ENCODE data around the gene ZBTB3. TPM values are rescaled to one million over a fixed set of nuclear protein-coding genes. Genes with fewer than 3 reads are reported as not detected.
A peak's percentile ranks its signal among the peaks of the same experiment; 100 is the strongest.

Gene ZBTB3
- total and polyA plus RNA-seq, 2 of the 13 experiments (the other 11 are each of a cell fraction or from before 2014, with no cell fraction given) = 3.4 to 5.2 TPM

- peak; percentile 95 for TF ChIP-seq ZNF616 (CRISPR knock-in tag; IDR thresholded peaks at IDR 0.05; ENCODE audit: low read depth)
- no peak for TF ChIP-seq THYN1 (CRISPR knock-in tag; IDR thresholded peaks at IDR 0.05; ENCODE audit: borderline replicate concordance, low read depth)
- TF ChIP-seq BCLAF1 (IDR thresholded peaks at IDR 0.05) = no peak
- TF ChIP-seq ZNF513 (CRISPR knock-in tag; conservative IDR thresholded peaks at IDR 0.05) = 0 out of 2 replicates have a peak, but pooled peaks have one; percentile 75
- peak; percentile 81; the same call in 1 of the 2 replicates for TF ChIP-seq HINFP (CRISPR knock-in tag; IDR thresholded peaks at IDR 0.05; ENCODE audit: low read depth)
- TF ChIP-seq ZNF580 (CRISPR knock-in tag; IDR thresholded peaks at IDR 0.05; ENCODE audit: borderline replicate concordance, low read depth) = peak; percentile 87; the same call in 1 of the 2 replicates
- peak; percentile 70; the same call in 1 of the 2 replicates for TF ChIP-seq ELF3 (CRISPR knock-in tag; IDR thresholded peaks at IDR 0.05)
- TF ChIP-seq NFE2L2 (IDR thresholded peaks at IDR 0.05; ENCODE audit: low read length) = no peak
- TF ChIP-seq EEA1 (CRISPR knock-in tag; IDR thresholded peaks at IDR 0.05; ENCODE audit: borderline replicate concordance) = peak; percentile 89; the same call in 1 of the 2 replicates
- no peak for TF ChIP-seq LCORL (IDR thresholded peaks at IDR 0.05)
- TF ChIP-seq LCORL (CRISPR knock-in tag; IDR thresholded peaks at IDR 0.05) = peak; percentile 79; the same call in 1 of the 2 replicates
- no peak for TF ChIP-seq DDIT3 (CRISPR knock-in tag; IDR thresholded peaks at IDR 0.05)
- peak; percentile 51; the same call in 1 of the 2 replicates for TF ChIP-seq AKAP8 (CRISPR knock-in tag; IDR thresholded peaks at IDR 0.05)
- peak; percentile 37; the same call in 1 of the 2 replicates for TF ChIP-seq MYNN (CRISPR knock-in tag; IDR thresholded peaks at IDR 0.05; ENCODE audit: low read depth)
- TF ChIP-seq ZGPAT (CRISPR knock-in tag; IDR thresholded peaks at IDR 0.05) = peak; percentile 80
- TF ChIP-seq MATR3 (CRISPR knock-in tag; IDR thresholded peaks at IDR 0.05) = no peak
- no peak for TF ChIP-seq ZNF224 (CRISPR knock-in tag; IDR thresholded peaks at IDR 0.05)
- no peak; the same call in 1 of the 2 replicates for TF ChIP-seq ZNF337 (CRISPR knock-in tag; IDR thresholded peaks at IDR 0.05; ENCODE audit: borderline replicate concordance, low read depth)
- peak; percentile 94 for TF ChIP-seq ZNF891 (CRISPR knock-in tag; IDR thresholded peaks at IDR 0.05)
- TF ChIP-seq ZFX (CRISPR knock-in tag; IDR thresholded peaks at IDR 0.05; ENCODE audit: low read depth) = peak; percentile 96
- TF ChIP-seq ZNF660 (CRISPR knock-in tag; IDR thresholded peaks at IDR 0.05; ENCODE audit: borderline replicate concordance, low read depth) = no peak
- no peak; the same call in 1 of the 2 replicates for TF ChIP-seq TGIF2 (CRISPR knock-in tag; IDR thresholded peaks at IDR 0.05)
Measured at GRCh38 chr11:62727165-62727871, 26.6 kb downstream of the ZBTB3 start, which contains the start of gene HNRNPUL2 (continued).
